Heart right ventricle (tissue), 16 donors: ENCODE results near the gene ACVR1. TPM values are rescaled to one million over a fixed set of nuclear protein-coding genes. Genes with fewer than 3 reads are reported as not detected.

Experiments
- ATAC-seq, 8 donors: fragments of 200-7000 bp; cut with Tn5 transposase; one replicate each; pipeline ENCODE4 v1.9.1; 2020; ENCODE audit warnings: mild to moderate bottlenecking in 8 of 8, moderate library complexity in 8 of 8, moderate number of reproducible peaks in 1 of 8
- DNase-seq, 2 donors: peaks; one replicate each; pipeline ENCODE4 v3.0.0-alpha.2; 2020
- H3K27ac ChIP-seq, 10 donors: fragments of 200-600 bp; sonication (generic) in 2 of 10; one replicate each; pipeline versions ENCODE4 v1.5.0 to v1.8.0; 2020 to 2022; ENCODE audit warnings: mild to moderate bottlenecking in 3 of 10
- H3K27me3 ChIP-seq, 7 donors: fragments of 200-600 bp; one replicate each; pipeline ENCODE4 v1.8.0; 2021 to 2022; ENCODE audit warnings: mild to moderate bottlenecking in 2 of 7
- H3K36me3 ChIP-seq, 9 donors: fragments of 200-600 bp; sonication (generic) in 1 of 9; one replicate each; pipeline versions ENCODE4 v1.5.0 to v1.8.0; 2020 to 2022; ENCODE audit warnings: mild to moderate bottlenecking in 2 of 9
- H3K4me1 ChIP-seq, 9 donors: fragments of 200-600 bp; sonication (generic) in 1 of 9; one replicate each; pipeline versions ENCODE4 v1.5.0 to v1.8.0; 2020 to 2022; ENCODE audit warnings: mild to moderate bottlenecking in 4 of 9
- H3K4me3 ChIP-seq, 10 donors: fragments of 200-600 bp; sonication (generic) in 2 of 10; one replicate each; pipeline versions ENCODE4 v1.5.0 to v1.8.0; 2020 to 2022; ENCODE audit warnings: mild to moderate bottlenecking in 7 of 10, moderate library complexity in 2 of 10
- H3K9me3 ChIP-seq, 11 donors: fragments of 200-600 bp in 10 of 11; sonication (generic) in 2 of 11; one replicate each; pipeline versions ENCODE4 v1.5.0 to v1.8.0; 2013 to 2022; ENCODE audit warnings: mild to moderate bottlenecking in 2 of 11, control low read depth in 1 of 11, moderate library complexity in 1 of 11
- WGBS, 2 donors: extraction: QIAGEN DNeasy Blood & Tissue Kit; methylation state at CpG; one replicate each; pipeline ENCODE4 v1.1.7; 2013; ENCODE audit warnings: inconsistent platforms in 1 of 2; 5-methylcytosine and 5-hydroxymethylcytosine counted together
- intact Hi-C, 10 donors: fragments of 100-400 bp; cut with DNase I; formaldehyde crosslinking; loops; one replicate each; pipeline versions ENCODE4 v1.11.1 to v1.14.2; 2022
- polyA plus RNA-seq, 2 donors: library from polyadenylated mRNA; stranded (reverse); fragments of 200-250 nt; gene quantifications; one replicate each; pipeline ENCODE4 v1.2.3, GENCODE V29; 2013
- total RNA-seq, 10 donors: library from RNA; stranded (reverse); fragmentation: NEBNext Ultra II Directional in 3 of 10; extraction: Animal tissue kit (Norgen Biotek cat#: 25700) in 3 of 10; gene quantifications; one replicate each; pipeline versions ENCODE4 v1.2.1 to v1.2.4, GENCODE V29; 2021 to 2023
- TF ChIP-seq, protein P1 (sequence below), 9 donors: fragments of 200-600 bp; sonication (generic) in 2 of 9; IDR thresholded peaks; one replicate each; pipeline versions ENCODE4 v1.5.0 to v1.8.0; 2021 to 2022; ENCODE audit warnings: antibody characterized with exemption in 9 of 9, mild to moderate bottlenecking in 5 of 9, moderate library complexity in 1 of 9
- donor health status: Arrhythmogenic right ventricular cardiomyopathy.
- donor health status: ischemic (EF 13 %, LVEDD 7.1; RV severe dilation, severe dysfunction).
- donor health status: healthy with polysubstance abuse.
- donor health status: DM: no; HTN: yes; CAD: no.
- donor health status: DM: no; HTN: no; CAD: no.
- donor health status: ischemic (EF 25% LVEDD 6.9; RV normal size, moderate dysfunction).
- donor health status: ischemic (EF 25% LVEDD 5.7; RV mildly dilated, moderate dysfunction).
- donor health status: healthy.
- donor health status: DM: yes; HTN: yes; CAD: no.
- donor health status: Ischemic cardiomyopathy.
- donor health status: ischemic (EF 35%, LVEDD 5.7; RV mildly dilated, moderate dysfunction).
- donor health status: nonischemic (EF 11% LVEDD 7.7; RV severe dilation, severe dysfunction).
- donor health status: DM: yes; HTN: yes; CAD: no.
- donor health status: PGD.
- donor health status: ischemic (EF 29% LVEDD 5.4; RV normal size, mild dysfunction).
- donor health status: nonischemic (EF 23%, LVEDD 6.1; RV moderate dilation, normal function).

Gene ACVR1
- total and polyA plus RNA-seq, 12 donors: 4.2 to 32.7 (median 22.2) TPM

DNA sequence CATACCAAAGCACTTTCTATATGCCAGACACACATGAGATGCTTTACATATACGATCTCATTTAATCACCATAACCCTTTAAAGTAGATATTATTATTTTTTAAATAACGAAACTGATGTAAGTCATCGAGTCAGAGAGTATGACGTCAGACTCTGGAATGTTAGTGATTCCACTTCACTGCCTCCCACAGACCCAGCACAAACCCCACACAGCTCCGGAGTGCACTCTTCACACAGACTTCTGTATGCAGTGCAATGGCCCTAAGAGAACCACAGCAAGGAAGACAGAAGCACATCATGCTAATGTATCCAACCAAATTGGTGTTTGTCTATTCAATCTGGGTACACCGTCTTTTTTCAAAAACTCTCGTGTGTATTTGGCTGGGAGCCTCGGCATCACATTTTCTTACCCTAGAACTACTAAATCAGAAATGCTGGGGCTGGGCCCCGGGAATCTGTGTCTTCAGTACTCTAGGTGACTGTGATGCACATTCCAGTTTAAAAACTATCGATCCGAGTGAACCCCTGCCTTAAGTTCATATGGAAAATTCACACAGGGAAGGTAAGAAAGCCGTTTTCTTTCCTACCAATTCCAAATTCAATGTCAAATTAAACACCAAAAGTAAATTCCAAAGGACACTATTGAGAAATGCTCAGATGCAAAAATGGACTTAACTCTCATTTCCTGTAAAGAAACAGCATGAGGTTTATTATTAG lies 129.7 kb downstream of the ACVR1 start:
- intact Hi-C loops: no loop called here
- ATAC-seq (no peak), DNase-seq (no peak)
- Histone ChIP-seq H3K36me3 (peaks cover 0 to 42% (median 3%) of the 10 kb centered on the region in 9 donors), H3K27me3 (no peaks in the 10 kb centered on the region), H3K4me1 (peaks cover 0 to 26% (median 5%) of the 10 kb centered on the region in 9 donors), H3K9me3 (peaks cover 0 to 8% (median 0%) of the 10 kb centered on the region in 11 donors), H3K4me3 (no peak overlapping the region), H3K27ac (no peak overlapping the region)
- TF ChIP-seq, protein P1, sequence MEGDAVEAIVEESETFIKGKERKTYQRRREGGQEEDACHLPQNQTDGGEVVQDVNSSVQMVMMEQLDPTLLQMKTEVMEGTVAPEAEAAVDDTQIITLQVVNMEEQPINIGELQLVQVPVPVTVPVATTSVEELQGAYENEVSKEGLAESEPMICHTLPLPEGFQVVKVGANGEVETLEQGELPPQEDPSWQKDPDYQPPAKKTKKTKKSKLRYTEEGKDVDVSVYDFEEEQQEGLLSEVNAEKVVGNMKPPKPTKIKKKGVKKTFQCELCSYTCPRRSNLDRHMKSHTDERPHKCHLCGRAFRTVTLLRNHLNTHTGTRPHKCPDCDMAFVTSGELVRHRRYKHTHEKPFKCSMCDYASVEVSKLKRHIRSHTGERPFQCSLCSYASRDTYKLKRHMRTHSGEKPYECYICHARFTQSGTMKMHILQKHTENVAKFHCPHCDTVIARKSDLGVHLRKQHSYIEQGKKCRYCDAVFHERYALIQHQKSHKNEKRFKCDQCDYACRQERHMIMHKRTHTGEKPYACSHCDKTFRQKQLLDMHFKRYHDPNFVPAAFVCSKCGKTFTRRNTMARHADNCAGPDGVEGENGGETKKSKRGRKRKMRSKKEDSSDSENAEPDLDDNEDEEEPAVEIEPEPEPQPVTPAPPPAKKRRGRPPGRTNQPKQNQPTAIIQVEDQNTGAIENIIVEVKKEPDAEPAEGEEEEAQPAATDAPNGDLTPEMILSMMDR (IDR thresholded peaks at IDR 0.05): no peak
- WGBS, 2 donors: 86 to 87% methylated on average over 12 of the region's 12 CpGs

DNA sequence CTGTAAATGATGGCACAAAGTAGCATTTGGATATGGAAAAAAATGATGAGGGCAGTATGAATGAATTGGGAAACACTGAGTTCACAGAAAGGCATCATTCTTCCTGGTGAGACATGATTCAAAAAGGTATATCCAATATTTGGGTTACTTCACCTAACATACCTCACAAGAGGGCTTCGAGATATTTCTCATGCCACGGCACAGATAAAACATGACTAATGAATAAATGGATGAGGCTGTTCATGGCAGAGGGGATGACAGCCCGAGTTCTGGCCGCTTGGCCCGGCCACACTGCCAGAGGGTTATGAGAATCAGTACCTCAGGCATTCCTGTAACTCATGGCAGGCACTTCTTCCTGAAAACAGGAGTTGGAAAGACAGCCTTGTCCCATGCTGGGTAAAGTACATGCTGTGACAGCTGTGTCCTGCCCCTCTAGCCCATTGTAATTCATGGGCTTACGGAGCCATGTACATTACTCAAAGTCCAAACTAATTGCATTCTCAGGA lies 131.5 kb downstream of the ACVR1 start:
- no peak overlapping the region for H3K4me3 ChIP-seq
- H3K27ac ChIP-seq: no peak overlapping the region
- intact Hi-C loops: no loop called here
- H3K4me1 ChIP-seq: peaks cover 0 to 21% (median 4%) of the 10 kb centered on the region in 9 donors
- no peak for ATAC-seq
- peaks cover 0 to 31% (median 0%) of the 10 kb centered on the region in 9 donors for H3K36me3 ChIP-seq
- WGBS, 2 donors: 98% methylated on average over 6 of the region's 6 CpGs
- TF ChIP-seq, protein P1 (IDR thresholded peaks at IDR 0.05): no peak
- no peaks in the 10 kb centered on the region for H3K27me3 ChIP-seq
- H3K9me3 ChIP-seq: peaks cover 0 to 8% (median 0%) of the 10 kb centered on the region in 11 donors
- no peak for DNase-seq

DNA sequence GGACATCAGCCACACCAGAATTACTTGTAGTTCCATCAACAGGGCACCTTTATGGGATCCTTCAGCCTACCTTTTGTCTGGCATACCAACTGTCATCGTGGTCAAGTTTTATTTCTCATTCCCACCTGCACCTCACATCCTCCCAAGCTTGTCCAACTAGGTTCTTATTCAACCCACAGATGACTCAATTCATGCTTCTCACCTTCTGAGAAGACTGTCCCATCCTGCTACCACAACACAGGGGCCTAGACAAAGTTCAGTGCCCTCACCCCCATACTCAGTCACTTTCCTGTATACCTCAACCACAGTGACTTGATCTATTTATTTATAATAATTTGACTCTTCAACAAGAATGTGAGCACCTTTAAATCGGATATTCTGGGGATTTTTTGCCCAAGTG lies 133.1 kb downstream of the ACVR1 start:
- H3K27me3 ChIP-seq: no peaks in the 10 kb centered on the region
- H3K27ac ChIP-seq: no peak overlapping the region
- ATAC-seq (no peak), DNase-seq (no peak)
- H3K36me3 ChIP-seq: peaks cover 0 to 39% (median 9%) of the 10 kb centered on the region in 9 donors
- intact Hi-C loops: no loop called here
- H3K4me3 ChIP-seq: no peak overlapping the region
- peaks cover 0 to 8% (median 0%) of the 10 kb centered on the region in 11 donors for H3K9me3 ChIP-seq
- peaks cover 0 to 11% (median 2%) of the 10 kb centered on the region in 9 donors for H3K4me1 ChIP-seq
- WGBS, 2 donors: 98 to 99% methylated on average over 2 of the region's 2 CpGs
- TF ChIP-seq, protein P1 (IDR thresholded peaks at IDR 0.05): no peak

DNA sequence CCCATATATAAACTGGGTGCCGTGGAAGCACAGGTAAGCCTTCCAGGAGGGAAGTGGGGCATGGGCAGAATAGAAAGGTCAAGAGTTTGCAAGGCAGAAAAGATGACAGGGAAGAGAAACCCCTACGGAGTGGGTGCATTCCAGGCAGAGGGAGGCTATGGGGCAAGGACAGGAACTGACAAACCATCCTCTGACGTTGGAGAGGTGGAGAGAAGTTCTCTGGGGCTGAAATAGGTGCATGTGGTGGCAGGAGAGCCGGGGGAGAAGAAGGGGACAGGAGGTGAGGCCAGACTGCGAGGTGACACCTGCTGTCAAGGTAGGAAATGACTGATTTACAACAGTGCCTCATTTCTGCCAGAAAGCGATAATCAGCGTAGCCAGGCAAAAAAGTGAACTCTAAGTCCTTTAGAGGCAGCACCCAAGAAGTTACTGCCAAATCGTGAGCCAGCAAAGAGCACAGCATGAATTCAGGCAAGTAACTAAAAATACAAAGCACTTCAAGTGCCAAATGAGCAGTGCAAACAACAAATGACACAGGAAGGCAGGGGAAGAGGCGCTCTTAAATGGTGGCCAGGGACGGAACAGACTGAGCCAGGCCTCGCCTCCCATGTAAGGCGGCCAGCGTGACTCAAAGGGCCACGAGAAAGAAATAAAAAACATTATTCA lies 134.2 kb downstream of the ACVR1 start:
- Histone ChIP-seq H3K27ac (no peak overlapping the region), H3K9me3 (peaks cover 0 to 8% (median 0%) of the 10 kb centered on the region in 11 donors), H3K4me1 (peaks cover 0 to 11% (median 0%) of the 10 kb centered on the region in 9 donors), H3K27me3 (no peaks in the 10 kb centered on the region), H3K4me3 (no peak overlapping the region), H3K36me3 (peaks cover 0 to 47% (median 16%) of the 10 kb centered on the region in 9 donors)
- DNase-seq (no peak), ATAC-seq (peak in 2 of 8 donors; percentile 25 to 73)
- intact Hi-C loops: no loop called here
- TF ChIP-seq, protein P1 (IDR thresholded peaks at IDR 0.05): no peak
- WGBS, 2 donors: 88 to 90% methylated on average over 14 of the region's 14 CpGs
